GM19351 (cell line): Measurements from ENCODE around the gene APEX1.
"Not testable (repeated sequence)": the region's sequence is repeated elsewhere in the genome, so short reads cannot be mapped to it uniquely, and the experiment has no call there.

Source experiments
- ATAC-seq: cut with Tn5 transposase; IDR thresholded peaks from one replicate; pipeline ENCODE4 v1.9.1; 2021; ENCODE audit warnings: mild to moderate bottlenecking, moderate library complexity; ENCODE audit not compliant: unreplicated experiment

Gene APEX1

DNA sequence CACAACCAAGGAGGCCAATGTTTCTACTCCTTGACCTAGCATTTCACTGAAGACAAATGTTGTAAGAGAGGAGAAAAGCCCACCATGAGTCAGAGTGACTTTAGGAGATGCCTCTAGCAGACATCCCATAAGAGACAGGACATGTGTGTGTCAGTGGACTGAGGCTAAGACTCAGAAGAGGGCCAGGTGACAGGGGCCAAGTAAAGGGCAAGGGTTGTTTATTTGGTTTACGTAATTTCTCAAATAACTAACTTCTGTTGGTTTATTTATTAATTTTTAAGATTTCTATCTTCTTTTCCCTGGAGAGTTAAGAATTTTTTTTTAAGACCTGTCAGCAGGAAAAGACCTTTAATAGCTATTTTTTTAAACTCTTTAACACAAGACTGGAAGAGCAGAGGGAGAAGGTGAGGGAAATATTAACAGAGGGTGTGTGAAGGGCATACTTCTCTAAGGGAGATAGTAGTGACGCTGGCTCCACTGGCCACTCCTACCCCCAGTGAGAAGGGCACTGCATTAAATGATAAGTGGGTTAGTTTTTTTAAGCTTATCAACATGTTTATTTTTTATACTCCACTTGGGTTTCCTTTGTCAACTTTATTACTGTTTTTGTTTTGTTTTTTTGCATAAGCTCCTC, 17.6 kb downstream of the APEX1 start:
- no peak for ATAC-seq

DNA sequence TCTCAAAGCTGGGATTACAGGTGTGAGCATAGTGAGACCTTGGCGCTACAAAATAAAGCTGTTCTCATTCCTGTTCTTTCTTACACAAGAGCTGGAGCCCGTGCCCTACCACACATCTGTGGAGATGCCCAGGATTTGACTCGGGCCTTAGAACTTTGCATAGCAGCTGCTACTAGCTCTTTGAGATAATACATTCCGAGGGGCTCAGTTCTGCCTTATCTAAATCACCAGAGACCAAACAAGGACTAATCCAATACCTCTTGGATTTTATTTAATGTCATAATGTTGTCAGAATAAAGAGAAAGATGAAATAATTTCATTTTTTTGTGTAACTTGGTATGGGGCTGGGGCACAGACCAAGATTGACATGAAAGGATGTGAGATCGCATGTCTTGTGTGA, 21.8 kb downstream of the APEX1 start:
- ATAC-seq: no peak

DNA sequence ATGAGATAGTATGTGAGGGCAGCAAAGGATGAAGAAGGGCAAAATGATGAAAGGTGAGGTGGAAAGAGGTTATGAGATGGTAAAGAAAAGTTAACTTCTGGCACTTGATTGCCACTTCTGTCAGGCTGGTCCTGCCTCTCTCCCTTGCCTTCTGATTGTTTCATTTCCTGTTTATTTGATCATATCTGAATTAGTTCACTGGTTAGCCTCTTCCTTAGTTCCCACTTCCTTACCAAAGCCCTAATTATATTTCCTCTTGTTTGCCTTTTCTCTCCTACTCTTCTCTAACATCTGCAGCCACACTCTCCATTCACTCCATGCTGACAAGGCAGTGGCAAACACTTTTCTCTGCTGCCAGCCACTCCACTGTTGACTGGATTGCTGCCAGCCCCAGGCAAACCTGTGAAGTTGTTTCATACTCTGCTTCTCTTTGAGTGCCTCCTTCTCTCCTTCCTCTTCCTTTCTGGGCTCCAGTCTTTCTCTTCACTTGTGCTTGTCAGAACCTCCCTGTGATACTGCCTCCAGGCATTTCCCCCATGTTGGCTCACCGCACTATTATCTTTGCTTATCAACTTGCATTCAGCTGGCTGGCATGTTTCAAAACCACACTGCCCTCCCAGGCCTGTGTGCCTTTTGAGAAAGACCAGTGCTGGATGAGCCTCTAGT, 22.3 kb downstream of the APEX1 start:
- no peak for ATAC-seq

DNA sequence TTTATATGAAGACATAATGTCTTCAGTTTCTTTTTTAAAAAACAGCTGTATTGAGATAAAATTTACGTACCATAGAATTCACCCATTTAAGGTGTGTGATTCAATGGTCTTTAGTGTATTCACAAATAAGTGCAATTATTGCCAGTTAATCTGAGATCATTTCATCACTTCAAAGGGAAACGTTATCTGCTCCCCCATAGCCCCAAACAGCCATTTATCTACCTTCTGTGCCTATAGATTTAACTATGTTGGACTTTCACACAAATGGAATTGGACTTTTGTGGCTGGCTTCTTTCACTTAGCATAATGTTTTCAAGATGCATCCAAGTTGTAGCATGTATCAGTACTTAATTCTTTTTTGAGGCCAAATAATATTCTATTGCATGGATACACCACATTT, 23.9 kb downstream of the APEX1 start:
- no peak for ATAC-seq

DNA sequence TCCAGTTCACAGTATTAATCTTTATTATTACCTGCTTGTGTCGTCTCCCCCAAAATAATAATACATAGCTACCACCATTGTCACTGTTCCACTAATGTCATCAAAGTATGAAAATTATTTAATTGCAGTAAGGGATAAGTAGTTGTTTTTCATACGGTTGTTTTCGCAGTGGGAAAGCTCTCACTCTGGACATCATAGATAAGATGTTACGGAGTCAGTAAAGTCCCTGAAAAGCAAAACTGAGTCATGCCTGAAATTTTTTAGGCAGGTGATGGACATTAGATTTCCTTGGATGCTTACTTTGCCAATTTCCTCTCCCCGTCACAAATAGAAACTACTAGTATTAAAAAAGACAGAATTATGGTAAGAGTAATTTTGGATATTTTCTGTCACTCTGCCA, 27.4 kb downstream of the APEX1 start:
- ATAC-seq: no peak

DNA sequence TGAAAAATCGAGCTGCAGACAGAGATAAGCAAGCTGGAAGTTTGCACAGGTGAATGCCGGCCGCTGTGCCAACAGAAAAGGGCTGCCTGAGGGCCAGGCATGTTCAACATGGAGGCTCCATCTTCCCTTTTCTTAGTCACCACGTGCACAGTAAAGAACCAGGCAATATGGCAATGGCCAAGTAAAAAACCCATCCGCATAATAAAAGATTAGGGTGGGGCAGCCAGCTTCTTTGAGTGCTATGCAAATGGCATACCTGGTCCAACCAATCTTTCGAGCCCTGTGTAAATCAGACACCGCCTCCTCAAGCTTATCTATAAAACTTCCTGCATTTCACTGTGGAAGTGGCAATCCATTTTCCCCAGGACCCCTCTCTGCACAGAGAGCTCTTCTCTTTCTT, 30.9 kb downstream of the APEX1 start:
- ATAC-seq: no peak

DNA sequence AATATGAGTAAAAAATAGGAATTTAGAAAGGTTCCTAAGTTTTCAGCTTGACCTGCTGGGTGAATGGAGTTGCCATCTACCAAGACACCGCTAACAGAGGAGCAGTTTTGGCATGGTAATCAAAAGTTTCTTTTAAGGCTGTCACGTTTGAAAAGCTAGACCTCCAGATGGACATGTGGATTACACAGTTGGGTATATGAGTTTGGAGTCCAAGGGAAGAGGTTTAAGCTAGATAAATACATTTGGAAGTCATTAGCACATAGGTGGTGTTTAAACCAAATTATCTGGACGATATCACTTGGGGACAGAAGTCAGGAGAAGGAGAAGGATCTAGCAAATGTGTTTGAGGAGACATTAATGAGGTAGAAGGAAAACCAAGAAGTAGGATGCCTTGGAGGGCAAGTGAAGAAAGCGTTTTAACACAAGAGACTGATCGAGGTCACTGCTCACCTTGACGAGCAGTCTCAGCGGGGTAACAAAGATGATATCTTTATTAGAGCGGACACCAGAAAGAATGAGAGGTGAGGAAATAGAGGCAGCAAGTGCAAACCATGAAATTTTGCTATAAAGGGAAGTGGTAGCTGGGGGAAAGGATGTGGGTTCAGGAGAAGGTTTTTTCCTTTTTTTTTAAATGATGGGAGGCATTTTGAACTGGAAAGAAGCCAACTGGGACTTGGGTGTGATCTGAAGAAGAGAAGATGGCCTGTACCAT, 31.8 kb downstream of the APEX1 start:
- no peak for ATAC-seq

DNA sequence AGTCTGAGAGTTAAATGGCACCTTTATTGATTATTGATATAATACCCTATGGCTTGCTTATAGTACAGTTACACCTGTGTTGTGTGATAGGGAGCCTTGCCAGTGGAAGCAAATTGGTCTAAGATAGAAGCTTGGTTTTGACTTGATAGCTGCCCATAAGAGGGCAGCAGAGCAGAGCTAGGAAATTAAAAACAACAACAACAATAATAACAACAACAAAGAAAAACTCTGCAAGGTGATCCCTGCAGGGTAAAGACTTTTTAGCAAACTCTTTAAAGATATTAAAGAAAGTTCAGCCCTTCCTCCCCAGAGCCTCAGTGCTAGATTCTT, 32.3 kb downstream of the APEX1 start:
- no peak for ATAC-seq

DNA sequence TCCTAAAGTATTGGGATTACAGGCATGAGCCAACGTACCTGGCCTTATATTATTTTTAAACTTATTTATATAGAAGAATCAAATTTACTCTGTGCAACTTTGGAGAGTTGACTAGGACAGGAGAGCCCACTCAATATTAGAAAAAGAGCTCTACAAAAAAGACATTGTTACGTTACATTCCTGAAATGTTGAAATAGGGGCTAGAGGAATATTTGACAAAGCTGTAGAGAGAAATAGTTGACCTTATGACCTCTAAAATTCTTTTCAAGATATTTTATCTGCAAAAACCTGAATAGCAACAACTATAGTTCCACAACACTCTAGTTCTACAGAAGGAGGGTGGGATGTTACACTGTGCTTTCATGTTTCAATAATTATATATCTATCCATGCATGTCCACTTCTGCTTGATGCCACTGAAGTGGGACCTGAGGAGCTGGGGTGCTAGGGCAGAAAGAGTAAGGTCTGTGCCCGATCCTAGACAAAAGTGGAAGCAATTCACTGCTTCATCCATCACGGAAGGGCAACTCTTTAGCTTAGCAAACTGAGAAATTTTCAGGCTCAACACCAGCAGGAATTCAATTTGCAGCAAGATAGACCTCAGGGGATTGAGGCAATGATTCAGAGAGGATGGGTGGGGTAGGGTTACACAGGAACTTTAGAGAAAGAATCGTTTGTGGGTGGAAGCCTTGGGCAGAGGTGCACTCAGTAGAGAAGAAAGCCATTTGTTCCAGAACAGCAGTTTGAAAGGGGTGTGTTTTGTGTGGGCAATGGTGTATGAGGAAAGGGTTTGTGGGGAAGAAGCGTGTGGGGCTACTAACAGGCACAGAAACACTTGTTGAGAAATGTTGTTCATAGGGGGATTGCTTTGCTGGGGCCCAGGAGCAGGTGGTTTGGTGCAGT, 34.3 kb downstream of the APEX1 start:
- ATAC-seq: no peak

DNA sequence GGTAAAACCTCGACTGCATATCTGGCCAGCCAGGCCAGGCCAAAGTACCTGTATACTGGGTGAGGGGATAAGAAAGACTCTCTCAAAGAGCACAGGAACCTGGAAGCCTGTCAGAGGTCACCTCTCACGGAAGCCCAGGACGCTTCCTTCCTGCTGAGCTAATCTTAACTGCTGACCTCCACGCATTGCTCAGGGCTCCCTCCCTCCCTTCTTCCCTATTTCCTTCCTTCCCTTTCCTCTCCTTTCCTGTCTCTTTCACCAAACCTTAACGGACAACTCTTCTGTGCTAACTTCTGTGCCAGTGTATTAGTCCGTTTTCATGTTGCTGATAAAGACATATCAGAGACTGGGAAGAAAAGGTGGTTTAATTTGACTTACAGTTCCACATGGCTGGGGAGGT, 35.5 kb downstream of the APEX1 start:
- ATAC-seq: no peak

DNA sequence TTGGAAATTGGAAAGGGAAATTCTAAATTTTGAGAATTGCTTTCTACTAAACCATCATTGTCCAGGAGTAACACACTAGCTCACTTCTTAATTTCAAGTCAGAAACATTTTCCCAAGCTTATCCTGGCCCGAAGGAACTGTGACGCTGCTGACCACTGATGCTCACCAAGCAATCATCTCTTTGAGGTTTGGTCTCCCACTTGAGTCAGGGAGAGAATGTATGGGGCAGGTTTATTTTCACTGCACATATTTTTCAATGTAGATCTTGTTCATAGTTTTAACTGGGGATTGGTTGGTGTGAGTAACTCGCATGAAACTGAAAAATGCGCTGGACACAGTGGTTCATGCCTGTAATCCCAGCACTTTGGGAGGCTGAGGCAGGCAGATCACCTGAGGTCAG, 37.5 kb downstream of the APEX1 start:
- ATAC-seq: no peak

DNA sequence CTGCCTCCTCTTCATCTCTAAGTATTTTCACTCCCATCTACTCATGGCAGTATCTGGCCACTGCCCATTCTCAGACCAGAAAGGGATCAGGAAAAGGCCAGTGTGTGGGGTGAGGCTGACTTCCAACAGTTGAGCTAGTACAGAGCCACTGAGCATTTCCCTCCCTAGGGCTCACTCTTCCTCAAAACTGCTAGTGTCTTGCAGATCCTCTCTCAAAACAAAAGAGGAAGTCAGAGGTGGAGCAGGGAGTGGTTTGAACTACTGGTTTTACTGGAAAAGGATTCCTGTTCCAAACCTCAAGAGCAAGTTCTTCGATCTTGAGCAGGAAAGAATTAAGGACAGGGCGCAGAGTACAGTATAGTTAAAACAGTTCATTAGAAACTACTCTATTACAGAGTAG, 38.6 kb downstream of the APEX1 start:
- ATAC-seq: no peak

DNA sequence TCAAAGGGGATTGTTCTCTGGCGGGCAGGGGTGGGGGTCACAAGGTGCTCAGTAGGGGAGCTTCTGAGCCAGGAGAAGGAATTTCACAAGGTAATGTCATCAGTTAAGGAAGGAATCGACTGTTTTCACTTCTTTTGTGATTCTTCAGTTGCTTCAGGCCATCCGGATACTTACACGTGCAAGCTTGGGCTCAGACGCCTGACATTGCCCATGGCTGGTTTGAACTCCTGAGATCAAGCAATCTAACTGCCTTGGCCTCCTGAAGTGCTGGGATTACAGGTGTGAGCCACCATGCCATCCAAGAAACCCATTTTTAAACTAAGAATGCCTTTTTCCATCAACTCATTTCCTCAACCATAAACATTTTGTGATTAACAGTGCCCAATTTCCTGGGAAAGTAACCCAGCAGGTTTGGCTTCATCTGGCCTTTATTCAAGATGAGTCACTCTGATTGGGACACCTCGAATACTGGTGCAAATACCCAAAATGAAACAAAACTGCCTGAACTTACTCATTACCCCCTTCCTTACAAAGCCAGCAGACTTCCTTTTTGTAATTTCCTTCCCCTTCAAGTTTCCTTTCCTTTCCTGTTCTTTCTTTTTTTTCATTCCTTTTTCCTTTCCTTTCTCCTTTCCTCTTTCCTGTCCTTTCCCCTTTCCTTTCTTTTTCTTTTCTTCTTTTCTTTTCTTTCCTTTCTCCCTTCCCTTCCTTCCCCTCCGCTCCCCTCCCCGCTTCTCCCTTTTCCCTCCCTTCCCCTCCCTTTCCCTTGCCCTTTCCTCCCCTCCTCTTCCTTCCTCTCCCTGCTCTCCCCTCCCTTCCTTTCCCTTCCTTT, 40.1 kb downstream of the APEX1 start:
- ATAC-seq: no peak

DNA sequence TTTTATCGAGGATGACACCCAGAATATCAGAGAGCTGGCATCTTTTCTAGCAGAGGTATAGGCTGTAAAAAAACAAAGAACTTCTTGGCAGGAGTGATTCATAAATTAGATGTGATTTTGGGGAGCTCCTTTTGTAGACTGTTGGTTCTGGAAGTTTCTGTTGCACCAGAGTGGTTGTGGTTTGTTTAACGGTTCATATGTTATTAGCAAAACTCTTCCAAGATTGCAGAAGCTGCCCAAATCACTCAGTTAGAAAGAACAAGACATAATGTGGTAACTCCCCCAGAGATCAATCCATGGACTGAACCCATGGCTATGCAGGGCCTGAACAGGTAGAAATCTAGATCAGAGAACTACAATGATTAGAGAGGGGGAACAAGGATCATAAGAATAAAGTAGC, 43.6 kb downstream of the APEX1 start:
- no peak for ATAC-seq

DNA sequence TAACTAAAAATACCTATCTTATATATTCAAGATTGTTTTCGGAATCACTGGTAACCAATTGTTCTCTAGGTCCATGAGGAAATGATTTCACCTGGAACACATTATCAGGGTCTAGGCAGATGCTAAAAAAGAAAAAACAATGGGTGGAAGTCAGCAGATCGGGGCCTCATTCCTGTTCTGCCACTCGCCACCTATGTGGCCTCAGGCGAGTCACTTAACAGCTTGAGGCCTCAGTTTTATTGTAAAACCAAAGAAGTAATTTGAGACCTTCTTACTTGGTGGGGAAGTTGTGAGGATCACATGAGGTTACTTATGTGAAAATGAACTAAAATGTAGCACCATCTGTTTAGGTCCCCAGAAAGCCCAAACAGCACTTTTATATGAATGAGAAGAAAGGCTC, 44.1 kb downstream of the APEX1 start:
- ATAC-seq: no peak

DNA sequence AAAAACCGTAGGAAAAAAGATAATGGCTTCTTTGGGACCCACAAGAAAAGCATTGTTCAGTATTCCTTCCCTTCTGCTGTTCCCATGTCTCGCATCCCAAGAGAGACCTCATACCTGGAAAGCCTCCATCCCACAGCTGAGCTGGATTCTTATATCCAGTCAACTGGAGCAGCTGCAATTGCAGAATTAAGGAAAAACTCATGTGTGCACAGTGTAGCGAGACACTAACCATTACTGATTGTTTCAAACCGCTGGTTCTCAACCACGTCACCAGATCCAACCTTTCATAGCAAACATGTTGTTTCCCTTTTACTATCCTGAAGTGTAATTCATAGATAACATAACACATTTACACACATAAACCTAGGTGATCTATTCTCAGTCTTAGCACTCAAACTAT, 44.9 kb downstream of the APEX1 start:
- ATAC-seq: no peak

DNA sequence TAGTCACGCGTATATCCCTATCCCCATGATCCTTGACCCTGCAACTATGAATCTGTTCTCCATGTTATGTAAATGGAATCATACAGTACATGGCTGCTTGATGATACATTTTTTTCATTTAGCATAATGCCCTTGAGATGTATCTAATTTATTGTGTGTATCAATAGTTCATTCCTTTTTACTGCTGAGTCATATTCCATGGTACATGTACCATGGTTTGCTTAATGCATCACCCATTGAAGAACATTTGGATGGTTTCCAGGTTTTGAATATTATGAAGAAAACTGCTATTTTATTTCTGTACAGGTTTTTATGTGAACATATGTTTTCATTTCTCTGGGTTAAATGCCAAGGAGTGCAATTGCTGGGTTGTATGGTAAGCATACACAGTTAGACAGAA, 46.3 kb downstream of the APEX1 start:
- ATAC-seq: no peak

DNA sequence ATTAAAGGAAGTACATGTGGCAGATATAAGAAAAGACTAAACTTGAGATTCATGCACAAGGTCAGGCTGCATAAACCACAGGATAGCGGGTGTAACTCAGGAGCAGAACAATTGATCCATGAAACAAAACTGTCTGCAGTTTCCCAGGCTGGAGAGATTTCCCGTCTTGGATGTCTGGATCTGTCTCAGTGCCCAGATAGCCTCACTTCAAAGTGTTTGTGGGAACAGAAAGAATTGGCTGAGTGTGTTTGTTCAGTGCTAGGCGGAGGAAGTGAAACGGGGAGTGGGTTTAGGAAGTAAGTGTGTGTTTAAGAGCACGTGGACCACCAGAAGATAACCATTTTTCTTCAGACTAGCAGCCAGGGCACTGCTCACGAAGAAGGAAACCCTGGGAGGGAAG, 48.9 kb downstream of the APEX1 start:
- ATAC-seq: no peak

DNA sequence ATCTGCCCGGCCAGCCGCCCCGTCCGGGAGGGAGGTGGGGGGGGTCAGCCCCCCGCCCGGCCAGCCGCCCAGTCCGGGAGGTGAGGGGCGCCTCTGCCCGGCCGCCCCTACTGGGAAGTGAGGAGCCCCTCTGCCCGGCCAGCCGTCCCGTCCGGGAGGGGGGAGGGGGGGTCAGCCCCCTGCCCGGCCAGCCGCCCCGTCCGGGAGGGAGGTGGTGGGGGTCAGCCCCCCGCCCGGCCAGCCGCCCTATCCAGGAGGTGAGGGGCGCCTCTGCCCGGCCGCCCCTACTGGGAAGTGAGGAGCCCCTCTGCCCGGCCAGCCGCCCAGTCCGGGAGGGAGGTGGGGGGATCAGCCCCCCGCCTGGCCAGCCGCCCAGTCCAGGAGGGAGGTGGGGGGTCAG, 51.2 kb downstream of the APEX1 start:
- ATAC-seq: not testable (repeated sequence)

DNA sequence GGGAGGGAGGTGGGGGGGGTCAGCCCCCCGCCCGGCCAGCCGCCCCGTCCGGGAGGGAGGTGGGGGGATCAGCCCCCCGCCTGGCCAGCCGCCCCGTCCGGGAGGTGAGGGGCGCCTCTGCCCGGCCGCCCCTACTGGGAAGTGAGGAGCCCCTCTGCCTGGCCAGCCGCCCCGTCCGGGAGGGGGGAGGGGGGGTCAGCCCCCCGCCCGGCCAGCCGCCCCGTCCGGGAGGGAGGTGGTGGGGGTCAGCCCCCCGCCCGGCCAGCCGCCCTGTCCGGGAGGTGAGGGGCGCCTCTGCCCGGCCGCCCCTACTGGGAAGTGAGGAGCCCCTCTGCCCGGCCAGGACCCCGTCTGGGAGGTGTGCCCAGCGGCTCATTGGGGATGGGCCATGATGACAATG, 51.7 kb downstream of the APEX1 start:
- not testable (repeated sequence) for ATAC-seq
